Suprapubic skin (tissue), 4 donors: ENCODE measurements around the gene CAMK1D. TPM values are rescaled to one million over a fixed set of nuclear protein-coding genes. Genes with fewer than 3 reads are reported as not detected.

Experiments
- DNase-seq, 2 donors: peaks; one replicate each; pipeline ENCODE4 v3.0.0-alpha.2; 2019; ENCODE audit warnings: low spot score in 2 of 2
- H3K27ac ChIP-seq: fragments of 200-600 bp; sonication (generic); one replicate; pipeline ENCODE4 v1.5.1; 2019
- H3K27me3 ChIP-seq: fragments of 200-600 bp; sonication (generic); one replicate; pipeline ENCODE4 v1.5.1; 2019
- H3K36me3 ChIP-seq: fragments of 200-600 bp; sonication (generic); one replicate; pipeline ENCODE4 v1.5.1; 2019
- H3K4me1 ChIP-seq: fragments of 200-600 bp; sonication (generic); one replicate; pipeline ENCODE4 v1.5.1; 2019
- H3K4me3 ChIP-seq: fragments of 200-600 bp; sonication (generic); one replicate; pipeline ENCODE4 v1.5.1; 2019; ENCODE audit warnings: mild to moderate bottlenecking
- H3K9me3 ChIP-seq: fragments of 200-600 bp; sonication (generic); one replicate; pipeline ENCODE4 v1.5.1; 2019
- CTCF ChIP-seq, 2 donors: fragments of 200-600 bp in 1 of 2; fragments of 450-650 bp in 1 of 2; sonication (generic) in 1 of 2; IDR thresholded peaks; one replicate each; pipeline ENCODE4 v1.5.1; 2016 to 2019; ENCODE audit warnings: antibody characterized with exemption in 2 of 2, mild to moderate bottlenecking in 1 of 2, moderate library complexity in 1 of 2
- EP300 ChIP-seq: sonication (generic); formaldehyde crosslinking; IDR thresholded peaks from one replicate; pipeline ENCODE4 v1.6.1; 2017; ENCODE audit warnings: antibody characterized with exemption
- POLR2A ChIP-seq, 2 donors: fragments of 450-650 bp; IDR thresholded peaks; one replicate each; pipeline ENCODE4 v1.6.1; 2017; ENCODE audit warnings: antibody characterized with exemption in 2 of 2, mild to moderate bottlenecking in 2 of 2, moderate library complexity in 2 of 2
- POLR2AphosphoS5 ChIP-seq, 3 donors: sonication (generic); formaldehyde crosslinking; IDR thresholded peaks; one replicate each; pipeline ENCODE4 v1.6.1; 2017; ENCODE audit warnings: antibody characterized with exemption in 3 of 3
- WGBS: methylation state at CpG from one replicate; pipeline ENCODE4 v1.1.5; 2018; 5-methylcytosine and 5-hydroxymethylcytosine counted together
- total RNA-seq, 4 donors: library from RNA; depleted of rRNA; stranded (reverse); fragments of >200 nt; gene quantifications; one replicate each; pipeline ENCODE4 v1.1.0, GENCODE V29; 2016

The CAMK1D gene
- total RNA-seq, 4 donors from 2014 or later = 26.4 to 31.3 (median 30.2) TPM

GRCh38 chr10:12701696-12702095, 352.3 kb downstream of the CAMK1D start:
- H3K4me1 ChIP-seq = peaks cover 27% of the 10 kb centered on the region
- H3K27me3 ChIP-seq = no peaks in the 10 kb centered on the region
- H3K9me3 ChIP-seq = no peaks in the 10 kb centered on the region
- 59% methylated on average over 6 of the region's 6 CpGs for WGBS
- no peaks in the 10 kb centered on the region for H3K36me3 ChIP-seq
- no peak for DNase-seq
- no peak overlapping the region for H3K4me3 ChIP-seq
- TF ChIP-seq POLR2A (IDR thresholded peaks at IDR 0.05) (no peak), CTCF (IDR thresholded peaks at IDR 0.05) (no peak), POLR2AphosphoS5 (IDR thresholded peaks at IDR 0.05) (no peak)
- no peak overlapping the region for H3K27ac ChIP-seq

- no peaks in the 10 kb centered on the region for H3K9me3 ChIP-seq
- H3K36me3 ChIP-seq = no peaks in the 10 kb centered on the region
- WGBS = 86% methylated on average over 9 of the region's 9 CpGs
- TF ChIP-seq POLR2AphosphoS5 (IDR thresholded peaks at IDR 0.05) = no peak
- no peak for TF ChIP-seq POLR2A (IDR thresholded peaks at IDR 0.05)
- no peak for TF ChIP-seq EP300
- no peak for TF ChIP-seq CTCF (IDR thresholded peaks at IDR 0.05)
- H3K27me3 ChIP-seq = no peaks in the 10 kb centered on the region
- peaks cover 33% of the 10 kb centered on the region for H3K4me1 ChIP-seq
- DNase-seq = no peak
- no peak overlapping the region for H3K4me3 ChIP-seq
- no peak overlapping the region for H3K27ac ChIP-seq
Observed at GRCh38 chr10:12702215-12702770, 352.9 kb downstream of the CAMK1D start.

- no peak overlapping the region for H3K4me3 ChIP-seq
- no peaks in the 10 kb centered on the region for H3K27me3 ChIP-seq
- H3K27ac ChIP-seq = no peak overlapping the region
- 96% methylated on average over 6 of the region's 6 CpGs for WGBS
- no peak for DNase-seq
- peaks cover 42% of the 10 kb centered on the region for H3K4me1 ChIP-seq
- no peaks in the 10 kb centered on the region for H3K36me3 ChIP-seq
- no peak for TF ChIP-seq POLR2A (IDR thresholded peaks at IDR 0.05)
- TF ChIP-seq EP300 = no peak
- no peaks in the 10 kb centered on the region for H3K9me3 ChIP-seq
Observed at GRCh38 chr10:12703126-12703525, 353.8 kb downstream of the CAMK1D start.

GRCh38 chr10:12703813-12704212, 354.5 kb downstream of the CAMK1D start:
- Histone ChIP-seq H3K9me3 (no peaks in the 10 kb centered on the region), H3K4me3 (no peak overlapping the region), H3K4me1 (peaks cover 46% of the 10 kb centered on the region), H3K27ac (no peak overlapping the region), H3K27me3 (no peaks in the 10 kb centered on the region), H3K36me3 (no peaks in the 10 kb centered on the region)
- no peak for DNase-seq
- TF ChIP-seq EP300 (no peak), POLR2A (IDR thresholded peaks at IDR 0.05) (no peak), CTCF (IDR thresholded peaks at IDR 0.05) (no peak), POLR2AphosphoS5 (IDR thresholded peaks at IDR 0.05) (no peak)
- 54% methylated on average over 6 of the region's 6 CpGs for WGBS

- no peaks in the 10 kb centered on the region for H3K36me3 ChIP-seq
- WGBS = 85% methylated on average over 3 of the region's 3 CpGs
- peaks cover 49% of the 10 kb centered on the region for H3K4me1 ChIP-seq
- no peak overlapping the region for H3K4me3 ChIP-seq
- no peaks in the 10 kb centered on the region for H3K27me3 ChIP-seq
- TF ChIP-seq POLR2A (IDR thresholded peaks at IDR 0.05) (no peak), CTCF (IDR thresholded peaks at IDR 0.05) (no peak), EP300 (no peak), POLR2AphosphoS5 (IDR thresholded peaks at IDR 0.05) (no peak)
- no peaks in the 10 kb centered on the region for H3K9me3 ChIP-seq
- no peak for DNase-seq
- no peak overlapping the region for H3K27ac ChIP-seq
Observed at GRCh38 chr10:12704488-12704887, 355.1 kb downstream of the CAMK1D start.

- Histone ChIP-seq H3K4me1 (peaks cover 56% of the 10 kb centered on the region), H3K27ac (no peak overlapping the region)
- WGBS = 74% methylated on average over 4 of the region's 4 CpGs
Observed at GRCh38 chr10:12705943-12706342, 356.6 kb downstream of the CAMK1D start.

More at GRCh38 chr10:12705943-12706342, 356.6 kb downstream of the CAMK1D start:
- Histone ChIP-seq H3K27me3 (no peaks in the 10 kb centered on the region), H3K4me3 (no peak overlapping the region), H3K36me3 (no peaks in the 10 kb centered on the region), H3K9me3 (no peaks in the 10 kb centered on the region)
- no peak for DNase-seq
- TF ChIP-seq POLR2A (IDR thresholded peaks at IDR 0.05) = no peak
- TF ChIP-seq POLR2AphosphoS5 (IDR thresholded peaks at IDR 0.05) = no peak
- no peak for TF ChIP-seq EP300
